ENCODE data around the gene DCC. TPM values are rescaled to one million over a fixed set of nuclear protein-coding genes. Genes with fewer than 3 reads are reported as not detected.

Gene DCC
- total RNA-seq, 4 donors from 2014 or later: 0.94 TPM; not detected in 3

GRCh38 chr18:52341103-52341432, 1.1 kb downstream of the DCC start:
- intact Hi-C loops (cut with DNase I): no loop called here
- no peak for DNase-seq
- WGBS, 2 donors: 3 to 9% methylated on average over 7 of the region's 7 CpGs
- H3K36me3 ChIP-seq: no peaks in the 10 kb centered on the region
- no peak overlapping the region for H3K27ac ChIP-seq
- no peak overlapping the region for H3K4me3 ChIP-seq (replicated peaks in 1 of 3)
- no peaks in the 10 kb centered on the region for H3K27me3 ChIP-seq
- no peaks in the 10 kb centered on the region for H3K4me1 ChIP-seq
- TF ChIP-seq CTCF (IDR thresholded peaks at IDR 0.05) (no peak), POLR2A (IDR thresholded peaks at IDR 0.05) (no peak)
- H3K9me3 ChIP-seq: no peaks in the 10 kb centered on the region

- Histone ChIP-seq H3K9me3 (no peaks in the 10 kb centered on the region), H3K27ac (no peak overlapping the region), H3K4me3 (replicated peaks in 1 of 3) (no peak overlapping the region), H3K27me3 (no peaks in the 10 kb centered on the region), H3K36me3 (no peaks in the 10 kb centered on the region), H3K4me1 (no peaks in the 10 kb centered on the region)
- no peak for DNase-seq
- WGBS, 2 donors: 1 to 5% methylated on average over 12 to 44 of the region's 45 CpGs
- intact Hi-C loops (cut with DNase I): no loop called here
- TF ChIP-seq POLR2A (IDR thresholded peaks at IDR 0.05) (no peak), CTCF (IDR thresholded peaks at IDR 0.05) (no peak)
These were observed 1.8 kb downstream of the DCC start for GRCh38 chr18:52341608-52342381.

GRCh38 chr18:52342456-52342855, 2.5 kb downstream of the DCC start:
- DNase-seq: no peak
- no peaks in the 10 kb centered on the region for H3K4me1 ChIP-seq
- H3K36me3 ChIP-seq: no peaks in the 10 kb centered on the region
- WGBS, 2 donors: 33 to 42% methylated on average over 6 of the region's 6 CpGs
- H3K4me3 ChIP-seq (replicated peaks in 1 of 3): no peak overlapping the region
- H3K27ac ChIP-seq: no peak overlapping the region
- no peaks in the 10 kb centered on the region for H3K27me3 ChIP-seq
- TF ChIP-seq CTCF (IDR thresholded peaks at IDR 0.05): no peak
- TF ChIP-seq POLR2A (IDR thresholded peaks at IDR 0.05): no peak
- intact Hi-C loops (cut with DNase I): no loop called here
- H3K9me3 ChIP-seq: no peaks in the 10 kb centered on the region

- WGBS, 2 donors: 19 to 33% methylated on average over 2 of the region's 2 CpGs
- no peaks in the 10 kb centered on the region for H3K4me1 ChIP-seq
- intact Hi-C loops (cut with DNase I): no loop called here
- H3K36me3 ChIP-seq: no peaks in the 10 kb centered on the region
- TF ChIP-seq POLR2A (IDR thresholded peaks at IDR 0.05) (no peak), CTCF (IDR thresholded peaks at IDR 0.05) (no peak)
- no peak for DNase-seq
- H3K4me3 ChIP-seq (replicated peaks in 1 of 3): no peak overlapping the region
- H3K9me3 ChIP-seq: no peaks in the 10 kb centered on the region
- H3K27ac ChIP-seq: no peak overlapping the region
- H3K27me3 ChIP-seq: no peaks in the 10 kb centered on the region
These were observed 3.1 kb downstream of the DCC start for GRCh38 chr18:52343138-52343537.

- 68 to 72% methylated on average over 6 of the region's 6 CpGs for WGBS, 2 donors
- H3K36me3 ChIP-seq: no peaks in the 10 kb centered on the region
- intact Hi-C loops (cut with DNase I): no loop called here
- no peak for DNase-seq
- no peak overlapping the region for H3K27ac ChIP-seq
- TF ChIP-seq POLR2A (IDR thresholded peaks at IDR 0.05) (no peak), CTCF (IDR thresholded peaks at IDR 0.05) (no peak)
- H3K9me3 ChIP-seq: no peaks in the 10 kb centered on the region
- no peaks in the 10 kb centered on the region for H3K27me3 ChIP-seq
- no peaks in the 10 kb centered on the region for H3K4me1 ChIP-seq
- no peak overlapping the region for H3K4me3 ChIP-seq (replicated peaks in 1 of 3)
These were observed 3.8 kb downstream of the DCC start for GRCh38 chr18:52343731-52344340.

Measured in thyroid gland (tissue), 4 donors.